Measurements from ENCODE around the gene RSPH9. TPM values are rescaled to one million over a fixed set of nuclear protein-coding genes. Genes with fewer than 3 reads are reported as not detected.
"Not testable (repeated sequence)": the region's sequence is repeated elsewhere in the genome, so short reads cannot be mapped to it uniquely, and the experiment has no call there.

Gene RSPH9
- total RNA-seq, 1 experiment from 2014 or later = 1.1 TPM

- DNase-seq (ENCODE audit: low read depth) = no peak
These were observed 42.2 kb downstream of the RSPH9 start for GRCh38 chr6:43687079-43687436.

GRCh38 chr6:43687437-43688347 is 42.9 kb downstream of the RSPH9 start, which contains the start of gene MRPS18A:
MRPS18A (minus strand) TSS chr6:43687791; CDS start chr6:43687779, 12 bp downstream.
- DNase-seq (ENCODE audit: low read depth) = peak; percentile 83

DNA sequence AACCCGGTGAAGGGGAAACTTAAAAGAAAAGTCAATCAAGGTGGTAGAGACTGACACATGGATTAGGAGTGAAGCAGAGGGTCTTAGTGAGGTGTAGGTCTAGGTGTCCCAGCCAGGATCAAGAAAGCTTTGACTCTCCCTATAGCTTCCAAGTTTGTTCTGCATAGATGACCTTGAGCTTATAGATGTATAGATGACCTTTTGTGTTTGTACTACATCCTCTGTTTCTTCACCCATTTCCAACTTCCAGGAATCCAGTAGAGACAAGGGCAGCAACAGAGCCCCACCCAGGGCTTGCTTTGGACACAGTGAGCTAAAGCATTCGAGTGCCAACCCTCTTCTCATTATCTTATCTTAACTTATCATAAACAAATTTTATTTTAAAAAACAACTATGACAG is 44.6 kb downstream of the RSPH9 start:
- no peak for DNase-seq (ENCODE audit: low read depth)

DNA sequence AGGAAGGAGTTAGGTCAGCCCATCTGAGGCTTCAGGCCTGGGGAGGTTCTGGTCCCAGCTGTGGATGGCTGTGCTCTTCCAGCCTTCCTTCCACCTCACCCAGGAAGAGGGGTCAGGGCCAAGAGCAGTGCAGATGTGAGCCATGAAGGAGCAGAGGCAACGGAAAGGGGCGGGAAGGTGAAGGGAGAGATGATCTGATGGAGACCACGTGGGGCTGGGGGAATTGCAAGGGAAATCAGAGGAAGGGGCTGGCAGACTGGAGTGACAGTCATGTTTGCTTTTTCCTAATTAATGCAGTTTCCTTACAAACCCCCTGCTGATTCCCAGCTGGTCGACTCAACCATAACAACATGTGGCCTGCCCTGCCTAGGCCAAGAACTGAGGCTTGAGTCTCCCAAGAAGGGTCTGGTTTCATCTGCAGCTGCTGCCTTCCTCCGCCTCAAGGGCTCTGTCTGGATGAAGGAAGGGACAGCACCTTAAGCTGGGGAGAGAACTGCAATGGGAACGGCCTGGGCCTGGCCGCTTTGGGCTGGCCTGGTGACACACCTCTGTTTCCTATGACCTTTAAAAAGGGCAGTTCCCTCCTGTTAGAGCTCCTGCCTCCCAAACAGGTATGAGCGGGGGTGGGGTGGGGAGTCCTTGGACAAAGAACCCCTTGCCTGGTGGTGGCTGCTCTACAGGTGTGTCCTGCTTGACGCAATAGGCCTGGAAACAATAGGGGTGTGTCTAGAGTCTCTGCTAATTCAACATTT is 50.6 kb downstream of the RSPH9 start:
- DNase-seq (ENCODE audit: low read depth) = no peak

DNA sequence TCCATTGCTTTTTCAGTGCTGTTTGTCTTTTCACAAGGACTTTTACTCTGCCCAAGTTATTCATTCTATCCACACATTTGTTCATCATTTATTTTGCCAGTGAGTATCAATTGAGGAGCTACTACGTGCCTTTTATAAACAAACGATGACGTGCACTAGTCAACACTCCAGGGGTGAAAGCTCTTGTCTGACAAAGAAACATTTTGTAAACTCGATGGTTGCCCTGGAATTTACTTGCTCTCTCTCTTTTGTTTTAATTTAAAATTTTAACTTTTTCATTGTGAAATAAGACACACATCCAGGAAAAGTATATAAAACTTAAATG is 51.1 kb downstream of the RSPH9 start:
- DNase-seq (ENCODE audit: low read depth) = no peak

GRCh38 chr6:43697421-43697820 is 52.6 kb downstream of the RSPH9 start:
- no peak for DNase-seq (ENCODE audit: low read depth)

- peak; percentile 37 for DNase-seq (ENCODE audit: low read depth)
These were observed 53.9 kb downstream of the RSPH9 start for GRCh38 chr6:43698584-43699349.

GRCh38 chr6:43699564-43700186 is 54.8 kb downstream of the RSPH9 start:
- DNase-seq (ENCODE audit: low read depth) = peak; percentile 36

- DNase-seq (ENCODE audit: low read depth) = not testable (repeated sequence)
These were observed 56.2 kb downstream of the RSPH9 start for GRCh38 chr6:43700939-43701560.

DNA sequence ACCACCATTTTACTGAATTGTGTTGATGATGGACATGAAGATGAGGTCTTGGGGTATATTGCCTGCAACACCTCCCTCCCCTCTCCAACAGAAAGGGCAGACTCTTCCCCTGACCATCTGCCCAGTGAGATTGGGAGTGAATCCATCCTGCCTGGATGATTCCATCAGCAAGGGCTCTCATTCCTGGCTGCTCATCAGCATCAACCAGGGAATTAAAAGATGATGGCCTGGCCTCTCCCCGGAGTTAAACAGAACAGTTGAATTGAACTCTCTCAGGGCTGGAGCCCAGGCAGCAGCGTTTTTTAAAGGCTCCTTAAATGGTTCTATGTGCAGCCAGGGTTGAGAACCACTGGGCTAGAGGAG is 57.3 kb downstream of the RSPH9 start:
- DNase-seq (ENCODE audit: low read depth) = no peak

- peak; percentile 96 for DNase-seq (ENCODE audit: low read depth)
These were observed 58.0 kb downstream of the RSPH9 start for GRCh38 chr6:43702534-43703440.

GRCh38 chr6:43703512-43704429 is 58.9 kb downstream of the RSPH9 start:
- DNase-seq (ENCODE audit: low read depth) = no peak

DNA sequence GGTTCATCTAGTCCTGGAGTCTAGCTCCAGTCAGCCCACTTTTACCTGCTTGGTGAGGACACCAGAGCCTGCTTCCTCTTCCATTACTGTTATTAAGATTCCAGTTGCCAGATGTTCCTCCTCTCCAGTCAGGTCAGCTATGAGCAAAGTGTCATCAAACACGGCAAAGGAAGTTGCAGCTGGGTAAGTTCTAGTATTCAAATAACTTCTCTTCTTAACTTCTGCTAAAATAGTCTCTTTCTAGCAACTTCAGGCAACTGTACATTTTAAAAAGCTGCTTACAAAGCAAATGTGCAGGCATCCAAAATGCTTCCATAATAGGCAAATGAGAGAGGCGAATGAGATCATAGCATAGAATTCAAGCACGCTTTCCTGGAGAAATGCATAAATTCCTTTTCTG is 61.2 kb downstream of the RSPH9 start:
- DNase-seq (ENCODE audit: low read depth) = no peak

DNA sequence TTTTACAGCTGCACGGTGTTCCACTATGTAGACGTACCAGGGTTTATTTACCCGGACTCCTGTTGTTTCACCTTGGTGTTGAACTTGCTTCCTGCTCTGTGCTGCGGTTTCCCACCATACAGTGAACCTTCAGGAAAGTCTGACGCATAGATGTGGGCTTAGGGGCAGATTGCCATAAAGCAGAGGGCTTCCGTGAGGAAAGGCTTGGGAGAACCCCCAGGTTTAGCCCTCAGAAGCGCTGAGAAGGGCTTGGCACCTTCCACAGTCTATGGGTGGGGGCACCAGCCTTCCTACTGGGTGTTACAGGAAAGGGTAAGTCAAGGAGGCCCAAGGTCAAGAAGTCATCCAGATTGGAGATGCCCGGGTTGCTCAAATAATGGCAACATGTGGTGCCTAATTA is 62.0 kb downstream of the RSPH9 start:
- DNase-seq (ENCODE audit: low read depth) = no peak

DNA sequence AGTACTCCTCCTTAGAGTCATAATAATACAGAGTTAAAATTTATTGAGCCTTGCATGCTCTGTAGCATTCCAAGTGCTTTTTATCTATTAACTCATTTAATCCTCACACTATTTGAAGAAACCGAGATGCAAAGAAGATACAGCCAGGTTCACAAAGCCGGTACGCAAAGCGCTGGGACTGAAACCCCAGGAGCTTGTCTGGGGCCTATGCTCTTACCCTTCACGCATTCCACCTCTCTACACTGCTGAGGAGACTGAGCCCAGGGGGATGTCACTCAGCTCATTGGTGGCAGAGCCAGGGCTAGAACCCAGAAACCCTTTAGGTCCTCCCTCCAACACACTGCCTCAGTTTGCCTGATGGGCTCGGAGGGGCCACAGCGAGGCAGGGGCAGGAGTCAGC is 62.4 kb downstream of the RSPH9 start:
- no peak for DNase-seq (ENCODE audit: low read depth)

DNA sequence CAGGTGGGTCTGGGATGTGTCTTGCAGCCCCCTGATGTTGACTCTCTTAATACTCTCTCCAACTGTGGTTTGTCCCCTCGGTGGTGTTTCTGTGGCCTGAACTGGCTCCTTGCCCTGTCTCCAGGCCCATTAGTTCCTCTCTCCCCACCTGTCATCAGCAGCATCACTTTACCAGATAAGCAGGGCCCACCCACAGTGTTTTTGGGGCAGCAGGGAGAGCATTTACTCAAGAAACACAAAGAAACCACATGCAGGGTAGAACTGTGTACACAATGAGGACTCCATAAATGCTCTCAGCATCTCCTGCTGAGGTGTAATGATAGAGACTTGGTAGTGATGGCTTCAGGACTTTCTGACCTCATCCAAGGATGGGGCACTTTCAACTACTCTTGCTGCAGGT is 62.9 kb downstream of the RSPH9 start:
- no peak for DNase-seq (ENCODE audit: low read depth)

DNA sequence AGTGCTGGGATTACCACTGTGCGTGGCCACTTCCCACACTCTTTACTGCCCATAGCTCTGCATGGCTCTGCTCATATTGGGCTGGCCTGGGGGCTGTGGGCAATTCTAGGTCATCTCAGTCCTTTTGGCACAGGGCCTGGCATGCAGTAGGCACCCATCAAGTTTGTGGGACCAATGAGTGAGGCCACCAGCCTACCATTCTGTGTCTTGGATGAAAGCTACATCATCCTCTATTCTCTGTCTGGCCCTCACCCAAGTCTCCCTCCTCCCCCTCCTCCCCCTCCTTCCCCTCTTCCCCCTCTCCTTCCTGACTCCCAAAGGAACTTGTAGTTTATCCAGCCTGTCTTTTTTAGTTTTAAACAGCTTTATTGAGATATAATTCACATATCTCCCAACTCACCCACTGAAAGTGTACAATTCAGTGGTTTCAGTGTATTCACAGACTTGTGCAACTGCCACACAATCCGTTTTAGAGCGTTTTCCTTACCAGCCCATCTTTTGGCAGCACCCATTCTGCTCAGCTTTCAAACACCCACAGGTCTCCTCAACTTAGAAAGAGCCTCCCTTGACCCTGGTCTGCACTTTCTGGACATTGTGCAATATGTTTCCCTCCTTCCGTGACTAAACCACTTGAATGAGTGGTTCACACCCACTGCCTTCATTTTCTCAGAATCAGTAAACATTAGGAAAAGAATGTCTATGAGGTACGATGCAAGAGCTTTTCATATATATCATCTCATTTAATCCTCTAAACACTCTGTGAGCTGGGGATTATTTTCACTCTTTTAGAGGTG is 64.2 kb downstream of the RSPH9 start:
- peak; percentile 73 for DNase-seq (ENCODE audit: low read depth)

DNA sequence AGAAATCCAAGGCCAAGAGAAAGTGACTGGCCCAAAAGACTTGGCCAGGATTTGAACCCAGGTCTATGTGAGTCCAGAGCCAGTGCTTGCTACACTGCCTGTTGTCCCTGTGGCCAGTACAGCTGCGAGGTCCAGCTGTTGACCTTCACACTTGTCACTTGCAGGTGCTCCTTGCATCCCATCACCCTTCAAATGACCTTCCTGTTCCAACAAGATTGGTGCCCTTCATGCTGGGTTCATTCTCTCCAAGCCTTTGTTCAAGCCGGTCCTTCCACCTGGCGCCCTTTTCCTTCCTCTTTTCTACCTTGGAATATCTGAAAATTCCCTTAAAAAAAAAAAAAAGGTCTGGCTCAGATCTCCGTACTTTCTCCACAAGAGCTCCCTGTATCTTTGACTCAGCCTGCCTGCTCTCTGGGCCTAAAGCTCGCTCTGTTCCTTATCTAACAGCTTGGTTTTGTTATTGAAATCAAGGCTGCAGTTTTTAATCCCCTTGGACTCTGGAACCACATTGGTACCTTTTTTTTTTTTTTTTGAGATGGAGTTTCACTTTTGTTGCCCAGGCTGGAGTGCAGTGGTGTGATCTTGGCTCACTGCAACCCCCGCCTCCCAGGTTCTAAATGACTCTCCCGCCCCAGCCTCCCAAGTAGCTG is 64.9 kb downstream of the RSPH9 start:
- DNase-seq (ENCODE audit: low read depth) = no peak

All from RPMI7951 (cell line).